ENCODE data around the gene DGKK. TPM values are rescaled to one million over a fixed set of nuclear protein-coding genes. Genes with fewer than 3 reads are reported as not detected.

The DGKK gene
- polyA plus RNA-seq, 1 experiment, result not detected

GRCh38 chrX:50402886-50403285 lies 67.7 kb downstream of the DGKK start:
- no peaks in the 10 kb centered on the region for H3K9me3 ChIP-seq (ENCODE audit: control insufficient read depth, insufficient read depth, low read length)
- H3K4me3 ChIP-seq (ENCODE audit: low read depth, low read length), result no peak overlapping the region
- no peak for DNase-seq (ENCODE audit: low read depth, low spot score)
- ChIA-PET CTCF (no interaction called here), POLR2A (no interaction called here)
- H3K27ac ChIP-seq (ENCODE audit: low read depth, low read length), result no peak overlapping the region
- H3K27me3 ChIP-seq (ENCODE audit: control insufficient read depth, insufficient read depth, low read length), result no peaks in the 10 kb centered on the region
- TF ChIP-seq CTCF (IDR thresholded peaks at IDR 0.05; ENCODE audit: low read depth, low read length), result no peak

GRCh38 chrX:50393902-50394301 lies 76.7 kb downstream of the DGKK start:
- Histone ChIP-seq H3K4me3 (ENCODE audit: low read depth, low read length) (no peak overlapping the region), H3K27ac (ENCODE audit: low read depth, low read length) (no peak overlapping the region), H3K9me3 (ENCODE audit: control insufficient read depth, insufficient read depth, low read length) (no peaks in the 10 kb centered on the region), H3K27me3 (ENCODE audit: control insufficient read depth, insufficient read depth, low read length) (no peaks in the 10 kb centered on the region)
- no peak for DNase-seq (ENCODE audit: low read depth, low spot score)
- POLR2A ChIA-PET, result no interaction called here
- CTCF ChIA-PET, result no interaction called here
- TF ChIP-seq CTCF (IDR thresholded peaks at IDR 0.05; ENCODE audit: low read depth, low read length), result no peak

- ChIA-PET CTCF (no interaction called here), POLR2A (no interaction called here)
- Histone ChIP-seq H3K9me3 (ENCODE audit: control insufficient read depth, insufficient read depth, low read length) (no peaks in the 10 kb centered on the region), H3K4me3 (ENCODE audit: low read depth, low read length) (no peak overlapping the region), H3K27me3 (ENCODE audit: control insufficient read depth, insufficient read depth, low read length) (no peaks in the 10 kb centered on the region), H3K27ac (ENCODE audit: low read depth, low read length) (no peak overlapping the region)
- no peak for DNase-seq (ENCODE audit: low read depth, low spot score)
- TF ChIP-seq CTCF (IDR thresholded peaks at IDR 0.05; ENCODE audit: low read depth, low read length), result no peak
These were observed 84.1 kb downstream of the DGKK start for GRCh38 chrX:50386520-50386919.

- CTCF ChIA-PET, result no interaction called here
- H3K4me3 ChIP-seq (ENCODE audit: low read depth, low read length), result no peak overlapping the region
- H3K9me3 ChIP-seq (ENCODE audit: control insufficient read depth, insufficient read depth, low read length), result no peaks in the 10 kb centered on the region
- no peak for DNase-seq (ENCODE audit: low read depth, low spot score)
- H3K27me3 ChIP-seq (ENCODE audit: control insufficient read depth, insufficient read depth, low read length), result no peaks in the 10 kb centered on the region
- no peak overlapping the region for H3K27ac ChIP-seq (ENCODE audit: low read depth, low read length)
- POLR2A ChIA-PET, result no interaction called here
- TF ChIP-seq CTCF (IDR thresholded peaks at IDR 0.05; ENCODE audit: low read depth, low read length), result no peak
These were observed 88.8 kb downstream of the DGKK start for GRCh38 chrX:50381729-50382415.

GRCh38 chrX:50375481-50376267 lies 95.0 kb downstream of the DGKK start:
- CTCF ChIA-PET, result no interaction called here
- POLR2A ChIA-PET, result no interaction called here
- no peak for DNase-seq (ENCODE audit: low read depth, low spot score)
- H3K9me3 ChIP-seq (ENCODE audit: control insufficient read depth, insufficient read depth, low read length), result no peaks in the 10 kb centered on the region
- H3K4me3 ChIP-seq (ENCODE audit: low read depth, low read length), result no peak overlapping the region
- no peaks in the 10 kb centered on the region for H3K27me3 ChIP-seq (ENCODE audit: control insufficient read depth, insufficient read depth, low read length)
- no peak for TF ChIP-seq CTCF (IDR thresholded peaks at IDR 0.05; ENCODE audit: low read depth, low read length)
- no peak overlapping the region for H3K27ac ChIP-seq (ENCODE audit: low read depth, low read length)
